Measurements from ENCODE around the gene INTS4.
"Not testable (repeated sequence)": the region's sequence is repeated elsewhere in the genome, so short reads cannot be mapped to it uniquely, and the experiment has no call there.

Gene INTS4

GRCh38 chr11:77967121-77967520 is 27.3 kb downstream of the INTS4 start:
- no peak overlapping the region for H3K4me3 ChIP-seq (ENCODE audit: low read depth, low read length)
- no peak for TF ChIP-seq CTCF (IDR thresholded peaks at IDR 0.05; ENCODE audit: low read depth, low read length)

- no peak for TF ChIP-seq CTCF (IDR thresholded peaks at IDR 0.05; ENCODE audit: low read depth, low read length)
These were observed 28.1 kb downstream of the INTS4 start for GRCh38 chr11:77966338-77966737.

GRCh38 chr11:77959434-77959833 is 35.0 kb downstream of the INTS4 start:
- TF ChIP-seq CTCF (IDR thresholded peaks at IDR 0.05; ENCODE audit: low read depth, low read length) = no peak

More at GRCh38 chr11:77966338-77966737, 28.1 kb downstream of the INTS4 start:
- H3K4me3 ChIP-seq (ENCODE audit: low read depth, low read length) = no peak overlapping the region

GRCh38 chr11:77958583-77959177 is 35.8 kb downstream of the INTS4 start:
- H3K4me3 ChIP-seq (ENCODE audit: low read depth, low read length) = not testable (repeated sequence)

More at GRCh38 chr11:77959434-77959833, 35.0 kb downstream of the INTS4 start:
- no peak overlapping the region for H3K4me3 ChIP-seq (ENCODE audit: low read depth, low read length)

- H3K4me3 ChIP-seq (ENCODE audit: low read depth, low read length) = not testable (repeated sequence)
These were observed 51.2 kb downstream of the INTS4 start for GRCh38 chr11:77943296-77943695.

- not testable (repeated sequence) for H3K4me3 ChIP-seq (ENCODE audit: low read depth, low read length)
These were observed 52.0 kb downstream of the INTS4 start for GRCh38 chr11:77942465-77942864.

- not testable (repeated sequence) for H3K4me3 ChIP-seq (ENCODE audit: low read depth, low read length)
These were observed 60.9 kb downstream of the INTS4 start for GRCh38 chr11:77933596-77933995.

- not testable (repeated sequence) for H3K4me3 ChIP-seq (ENCODE audit: low read depth, low read length)
These were observed 63.9 kb downstream of the INTS4 start for GRCh38 chr11:77930334-77931208.

GRCh38 chr11:77917713-77918112 is 76.8 kb downstream of the INTS4 start:
- not testable (repeated sequence) for H3K4me3 ChIP-seq (ENCODE audit: low read depth, low read length)

GRCh38 chr11:77914307-77914791 is 80.1 kb downstream of the INTS4 start:
- H3K4me3 ChIP-seq (ENCODE audit: low read depth, low read length) = not testable (repeated sequence)

- not testable (repeated sequence) for H3K4me3 ChIP-seq (ENCODE audit: low read depth, low read length)
These were observed 80.7 kb downstream of the INTS4 start for GRCh38 chr11:77913608-77914306.

GRCh38 chr11:77910828-77911227 is 83.6 kb downstream of the INTS4 start:
- not testable (repeated sequence) for H3K4me3 ChIP-seq (ENCODE audit: low read depth, low read length)

All from WI38 (cell line).